ENCODE measurements around the gene EPN2.

EPN2 gene

DNA sequence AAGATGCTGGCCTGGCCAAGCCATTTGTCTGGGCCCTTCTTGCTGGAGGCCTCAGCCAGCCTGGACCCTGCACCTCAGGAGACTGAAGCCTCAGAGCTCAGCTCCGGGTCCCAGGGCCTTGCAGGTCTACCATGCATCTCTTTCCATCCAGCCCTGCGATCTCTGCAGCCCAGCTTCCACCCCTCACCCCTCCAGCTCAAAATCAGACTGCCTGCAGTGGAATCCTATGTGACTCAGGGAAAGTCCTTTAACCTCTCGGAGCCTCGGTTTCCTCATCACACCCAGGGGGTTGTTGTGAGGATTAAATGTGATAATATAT is 128.3 kb downstream of the EPN2 start:
- DNase-seq (ENCODE audit: extremely low spot score), result no peak
- CTCF ChIA-PET, result interaction anchor here (0.6 to 5.2 kb wide), 4 partner anchors 17 to 379 kb away, joined by 3 to 59 read pairs (median 6); no protein-coding TSS in a partner anchor
- POLR2A ChIA-PET, result interaction anchor here (2.6 kb wide), 1 partner anchor 12 kb away, joined by 30 read pairs; the partner anchor contains the start of gene MAPK7
- TF ChIP-seq NFRKB (IDR thresholded peaks at IDR 0.05), result no peak

DNA sequence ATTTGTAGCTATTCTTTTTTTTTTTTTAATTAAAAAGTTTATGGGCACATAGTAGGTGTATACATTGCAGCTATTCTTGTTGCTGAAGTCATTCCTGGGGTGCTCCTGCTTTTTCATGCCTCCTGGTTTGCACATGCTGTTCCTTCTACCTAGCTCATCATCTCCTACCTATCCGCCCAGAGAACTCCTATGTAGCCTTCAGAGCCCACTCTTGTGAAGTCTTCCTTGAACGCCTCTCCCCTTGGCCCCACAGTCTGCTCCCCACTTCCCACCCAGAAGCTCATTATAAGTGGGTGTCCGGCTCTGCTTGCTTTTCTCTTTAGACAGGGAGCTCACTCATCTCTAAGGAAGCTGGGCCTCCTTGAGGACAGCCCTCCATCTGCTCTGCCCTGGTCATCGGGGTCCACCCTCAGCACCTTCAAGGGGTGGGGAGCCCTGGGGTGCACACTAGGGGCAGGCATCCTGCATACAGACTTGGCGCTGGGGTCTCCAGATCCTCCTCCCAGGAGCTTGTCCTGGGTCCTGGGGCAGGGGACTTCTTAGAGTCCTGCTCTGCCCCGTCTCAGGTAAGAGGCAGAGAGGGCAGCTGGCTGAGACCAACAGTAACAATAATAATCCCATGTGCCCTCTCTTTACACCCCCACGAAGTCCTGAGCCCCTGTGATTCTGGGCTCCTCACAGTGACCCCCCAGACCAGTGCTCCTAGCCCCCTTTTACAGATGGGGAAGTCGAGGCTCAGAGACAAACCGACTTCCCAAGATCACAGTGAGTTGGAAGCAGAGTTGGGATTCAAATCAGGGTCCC is 128.9 kb downstream of the EPN2 start:
- no peak for TF ChIP-seq ARNT (IDR thresholded peaks at IDR 0.05)
- TF ChIP-seq TARDBP (IDR thresholded peaks at IDR 0.05), result no peak
- no peak for TF ChIP-seq FOXK2 (IDR thresholded peaks at IDR 0.05)
- no peak for TF ChIP-seq BHLHE40 (IDR thresholded peaks at IDR 0.05; ENCODE audit: borderline replicate concordance)
- no peak for TF ChIP-seq L3MBTL2 (conservative IDR thresholded peaks at IDR 0.05)
- no peak for TF ChIP-seq NFRKB (IDR thresholded peaks at IDR 0.05)
- TF ChIP-seq CTBP1 (IDR thresholded peaks at IDR 0.05; ENCODE audit: borderline replicate concordance), result no peak
- no peak for TF ChIP-seq ZNF384 (IDR thresholded peaks at IDR 0.05)
- no peak for TF ChIP-seq FOXA1 (IDR thresholded peaks at IDR 0.05)
- TF ChIP-seq SP1 (IDR thresholded peaks at IDR 0.05), result no peak
- TF ChIP-seq HDGF (IDR thresholded peaks at IDR 0.05; ENCODE audit: borderline replicate concordance), result no peak
- no peak for TF ChIP-seq ELF4 (IDR thresholded peaks at IDR 0.05)
- TF ChIP-seq, protein P1, sequence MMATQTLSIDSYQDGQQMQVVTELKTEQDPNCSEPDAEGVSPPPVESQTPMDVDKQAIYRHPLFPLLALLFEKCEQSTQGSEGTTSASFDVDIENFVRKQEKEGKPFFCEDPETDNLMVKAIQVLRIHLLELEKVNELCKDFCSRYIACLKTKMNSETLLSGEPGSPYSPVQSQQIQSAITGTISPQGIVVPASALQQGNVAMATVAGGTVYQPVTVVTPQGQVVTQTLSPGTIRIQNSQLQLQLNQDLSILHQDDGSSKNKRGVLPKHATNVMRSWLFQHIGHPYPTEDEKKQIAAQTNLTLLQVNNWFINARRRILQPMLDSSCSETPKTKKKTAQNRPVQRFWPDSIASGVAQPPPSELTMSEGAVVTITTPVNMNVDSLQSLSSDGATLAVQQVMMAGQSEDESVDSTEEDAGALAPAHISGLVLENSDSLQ (IDR thresholded peaks at IDR 0.05), result no peak
- ChIA-PET CTCF (interaction anchor here (0.7 to 5.2 kb wide), 3 partner anchors 67 to 379 kb away, joined by 3 to 59 read pairs (median 4); no protein-coding TSS in a partner anchor), POLR2A (interaction anchor here (2.6 kb wide), 1 partner anchor 12 kb away, joined by 30 read pairs; the partner anchor contains the start of gene MAPK7)
- no peak for DNase-seq (ENCODE audit: extremely low spot score)

DNA sequence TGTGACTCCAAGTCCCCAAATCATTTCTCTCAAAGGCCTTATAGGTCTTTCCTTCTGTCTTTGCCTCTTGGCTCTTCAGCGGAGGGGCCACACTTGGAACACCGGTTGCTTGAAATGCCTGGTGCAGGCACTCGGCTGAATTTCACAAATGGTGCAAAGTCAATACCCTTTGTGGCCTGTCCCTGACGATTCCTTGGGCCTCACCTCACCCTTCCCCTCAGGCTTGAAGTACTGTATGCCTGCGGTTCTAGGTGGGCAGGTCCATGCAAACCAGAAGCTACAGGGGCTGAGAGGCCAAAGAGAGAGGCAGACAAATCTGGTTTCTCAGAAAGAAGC is 129.4 kb downstream of the EPN2 start:
- DNase-seq (ENCODE audit: extremely low spot score), result no peak
- POLR2A ChIA-PET, result interaction anchor here (2.6 to 3.8 kb wide), 2 partner anchors 11 to 12 kb away, joined by 19 to 30 read pairs; partner anchors contain the start of gene MAPK7
- CTCF ChIA-PET, result interaction anchor here (5.2 kb wide), 1 partner anchor 81 kb away, joined by 59 read pairs; no protein-coding TSS in a partner anchor
- TF ChIP-seq BHLHE40 (IDR thresholded peaks at IDR 0.05; ENCODE audit: borderline replicate concordance), result no peak
- no peak for TF ChIP-seq TARDBP (IDR thresholded peaks at IDR 0.05)
- no peak for TF ChIP-seq L3MBTL2 (conservative IDR thresholded peaks at IDR 0.05)
- TF ChIP-seq SUZ12 (IDR thresholded peaks at IDR 0.05), result no peak
- TF ChIP-seq ELF4 (IDR thresholded peaks at IDR 0.05), result no peak

DNA sequence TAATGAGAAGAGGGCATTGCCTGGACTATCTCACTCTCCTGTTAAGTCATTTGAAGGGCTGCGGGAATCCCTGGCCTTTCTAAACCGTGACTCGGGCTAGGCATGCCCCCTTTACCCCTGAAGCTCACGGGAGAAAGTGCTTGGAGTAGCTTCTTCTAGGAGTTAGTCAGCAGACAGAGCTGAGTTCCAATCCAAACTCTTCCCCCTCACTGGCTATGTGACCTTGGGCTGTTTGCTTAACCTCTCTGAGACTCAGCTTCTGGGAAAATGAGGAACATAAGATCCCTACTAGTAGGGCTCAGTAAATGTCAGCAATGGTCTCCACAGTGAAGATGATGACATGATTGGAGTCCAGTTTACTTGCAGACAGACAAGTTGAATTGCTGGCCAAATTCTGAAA is 131.1 kb downstream of the EPN2 start:
- DNase-seq (ENCODE audit: extremely low spot score), result no peak
- TF ChIP-seq FOXK2 (IDR thresholded peaks at IDR 0.05) (no peak), FOXM1 (IDR thresholded peaks at IDR 0.05; ENCODE audit: borderline replicate concordance) (no peak), HDGF (IDR thresholded peaks at IDR 0.05; ENCODE audit: borderline replicate concordance) (no peak), SP1 (IDR thresholded peaks at IDR 0.05) (no peak), ELF4 (IDR thresholded peaks at IDR 0.05) (no peak), LEF1 (IDR thresholded peaks at IDR 0.05; ENCODE audit: borderline replicate concordance) (no peak), ARNT (IDR thresholded peaks at IDR 0.05) (no peak), L3MBTL2 (conservative IDR thresholded peaks at IDR 0.05) (no peak), FOXA1 (IDR thresholded peaks at IDR 0.05) (no peak), TARDBP (IDR thresholded peaks at IDR 0.05) (no peak), SUZ12 (IDR thresholded peaks at IDR 0.05) (no peak), BHLHE40 (IDR thresholded peaks at IDR 0.05; ENCODE audit: borderline replicate concordance) (no peak), ZNF384 (IDR thresholded peaks at IDR 0.05) (no peak), CTBP1 (IDR thresholded peaks at IDR 0.05; ENCODE audit: borderline replicate concordance) (no peak), NFRKB (IDR thresholded peaks at IDR 0.05) (no peak)
- TF ChIP-seq, protein P1 (IDR thresholded peaks at IDR 0.05), result no peak
- ChIA-PET CTCF (no interaction called here), POLR2A (interaction anchor here (3.8 kb wide), 1 partner anchor 10 kb away, joined by 19 read pairs; the partner anchor contains the start of gene MAPK7)

DNA sequence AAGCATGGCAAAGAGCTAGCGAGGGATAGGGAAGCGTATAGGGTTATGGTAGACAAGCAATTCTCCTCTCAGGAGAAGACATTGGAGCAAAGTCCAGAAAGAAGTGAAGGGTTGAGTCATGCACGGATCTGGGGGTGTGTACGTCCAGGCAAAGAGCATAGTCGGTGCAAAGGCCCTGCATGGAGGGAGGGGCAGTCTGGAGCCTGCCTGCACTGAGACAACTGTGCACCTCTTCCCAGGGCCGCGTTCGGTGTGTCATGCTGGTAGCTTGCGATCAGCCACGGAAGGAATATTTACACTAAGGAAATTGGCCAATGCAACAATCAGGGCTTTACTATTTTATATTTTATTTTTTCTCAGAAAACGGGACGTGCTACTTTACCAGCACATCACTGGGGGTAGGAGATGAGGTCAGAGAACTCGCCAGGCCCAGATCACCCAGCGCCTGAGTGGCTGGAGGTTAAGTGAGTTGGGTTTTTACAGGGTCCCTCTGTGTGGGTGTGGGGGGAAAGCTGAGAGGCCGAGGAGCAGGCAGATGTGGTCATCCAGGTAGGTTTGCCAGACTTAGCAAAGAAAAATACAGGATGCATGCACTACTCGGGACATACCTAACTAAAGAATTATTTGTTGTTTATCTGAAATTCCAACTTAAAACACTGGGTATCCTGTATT is 132.1 kb downstream of the EPN2 start:
- DNase-seq (ENCODE audit: extremely low spot score), result no peak
- CTCF ChIA-PET, result no interaction called here
- TF ChIP-seq FOXK2 (IDR thresholded peaks at IDR 0.05), result no peak
- POLR2A ChIA-PET, result interaction anchor here (0.6 to 3.8 kb wide), 2 partner anchors 9 to 493 kb away, joined by 3 to 19 read pairs; partner anchors contain the start of gene MAPK7

DNA sequence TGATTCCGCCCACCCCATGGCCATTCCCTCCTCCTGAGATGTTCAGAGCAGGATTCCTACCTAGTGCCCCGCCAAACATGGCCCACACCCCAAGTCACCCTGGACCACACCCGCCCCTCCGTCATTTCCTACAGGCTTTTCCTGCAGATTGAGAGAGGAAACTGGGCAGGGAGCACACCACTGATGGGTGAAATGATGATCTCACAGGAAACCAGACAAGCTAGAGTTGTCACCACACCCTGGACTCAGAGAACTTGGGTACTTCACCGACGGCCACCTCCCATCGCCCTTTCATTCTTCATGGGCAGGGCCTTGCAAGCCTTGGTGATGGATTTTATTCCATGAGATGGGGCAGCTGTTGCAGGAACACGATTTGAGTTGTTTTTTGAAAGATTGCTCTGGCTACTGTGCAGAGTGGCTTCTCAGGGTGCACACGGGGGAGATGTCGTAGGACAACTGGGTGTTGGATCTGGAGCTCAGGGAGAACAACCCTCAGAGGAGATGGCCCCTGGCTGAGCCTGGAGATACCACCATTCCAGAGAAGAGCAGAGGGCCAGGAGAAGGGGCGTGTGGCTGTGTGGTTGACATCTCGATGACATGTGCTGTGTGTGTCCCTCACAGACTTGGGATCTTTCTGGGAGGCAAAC is 132.8 kb downstream of the EPN2 start:
- CTCF ChIA-PET, result no interaction called here
- TF ChIP-seq LEF1 (IDR thresholded peaks at IDR 0.05; ENCODE audit: borderline replicate concordance) (no peak), SUZ12 (IDR thresholded peaks at IDR 0.05) (no peak), NFRKB (IDR thresholded peaks at IDR 0.05) (no peak), TARDBP (IDR thresholded peaks at IDR 0.05) (no peak)
- POLR2A ChIA-PET, result interaction anchor here (3.8 kb wide), 1 partner anchor 8 kb away, joined by 19 read pairs; the partner anchor contains the start of gene MAPK7
- no peak for DNase-seq (ENCODE audit: extremely low spot score)
